T-cell (primary cell): ENCODE results near the gene PGP. TPM values are rescaled to one million over a fixed set of nuclear protein-coding genes. Genes with fewer than 3 reads are reported as not detected.

Source experiments
- ATAC-seq, 4 experiments: fragments of 200-7000 bp in 3 of 4; fragments of 150-1000 bp in 1 of 4; cut with Tn5 transposase; replicated peaks in 1 of 4; 1 replicate in 3 of 4; 2 replicates in 1 of 4; pipeline ENCODE4 v1.10.0; 2021; ENCODE audit warnings: moderate library complexity in 3 of 4, mild to moderate bottlenecking in 2 of 4, moderate number of reproducible peaks in 1 of 4
- CTCF ChIA-PET, 2 donors: fragments of 300-600 bp; sonication (Branson Sonifier 250); formaldehyde crosslinking; loops; one replicate each; lab custom pipeline; 2022; ENCODE audit warnings: antibody characterized with exemption in 2 of 2; lab: Charles Lee
- POLR2A ChIA-PET, 2 donors: fragments of 300-600 bp; sonication (Branson Sonifier 250); formaldehyde crosslinking; loops; one replicate each; lab custom pipeline; 2022; ENCODE audit warnings: antibody characterized with exemption in 2 of 2; lab: Charles Lee
- DNase-seq, 35 experiments: peaks; one replicate each; pipeline versions ENCODE4 v3.0.0 to v3.0.0-alpha.2; 2013 to 2023
- H3K27ac ChIP-seq: one replicate; pipeline ENCODE4 v1.5.1; 2013; ENCODE audit warnings: low read length
- H3K27me3 ChIP-seq, 2 experiments: replicated peaks in 1 of 2; 1 replicate in 1 of 2; 2 replicates in 1 of 2; pipeline versions ENCODE4 v1.6.1 to v1.7.0; 2013; ENCODE audit warnings: low read length in 1 of 2, mixed read lengths in 1 of 2; ENCODE audit not compliant: control insufficient read depth in 2 of 2, insufficient read depth in 2 of 2; ENCODE audit errors: extremely low read depth in 1 of 2
- H3K36me3 ChIP-seq, 2 donors: 1 replicate in 1 of 2; 2 replicates in 1 of 2; pipeline versions ENCODE4 v1.6.1 to v1.7.0; 2013; ENCODE audit warnings: low read length in 1 of 2; ENCODE audit not compliant: control insufficient read depth in 2 of 2, insufficient read depth in 1 of 2; ENCODE audit errors: extremely low read depth in 1 of 2
- H3K4me1 ChIP-seq, 2 experiments: 1 replicate in 1 of 2; 2 replicates in 1 of 2; pipeline versions ENCODE4 v1.6.1 to v1.7.0; 2013; ENCODE audit warnings: low read length in 2 of 2, mixed read lengths in 1 of 2; ENCODE audit not compliant: insufficient read depth in 2 of 2, control insufficient read depth in 1 of 2; ENCODE audit errors: extremely low read depth in 1 of 2
- H3K4me3 ChIP-seq, 2 donors: 1 replicate in 1 of 2; 2 replicates in 1 of 2; pipeline versions ENCODE4 v1.5.1 to v1.7.0; 2013; ENCODE audit warnings: mild to moderate bottlenecking in 2 of 2, low read length in 1 of 2, moderate library complexity in 1 of 2; ENCODE audit not compliant: control insufficient read depth in 1 of 2; ENCODE audit errors: extremely low read depth in 1 of 2
- H3K9me3 ChIP-seq: 2 replicates; pipeline ENCODE4 v1.7.0; 2013
- H3K27ac Mint-ChIP-seq, 2 donors: one replicate each; pipeline ENCODE4 v1.8.0; 2020 to 2021; ENCODE audit warnings: mild to moderate bottlenecking in 2 of 2, mixed read lengths in 2 of 2
- H3K27me3 Mint-ChIP-seq, 2 donors: one replicate each; pipeline ENCODE4 v1.8.0; 2021 to 2022; ENCODE audit warnings: mixed read lengths in 2 of 2
- H3K36me3 Mint-ChIP-seq: one replicate; pipeline ENCODE4 v1.8.0; 2021; ENCODE audit warnings: mixed read lengths
- H3K4me1 Mint-ChIP-seq, 3 donors: one replicate each; pipeline ENCODE4 v1.8.0; 2020 to 2022; ENCODE audit warnings: mixed read lengths in 3 of 3, mild to moderate bottlenecking in 1 of 3
- H3K4me3 Mint-ChIP-seq, 3 donors: one replicate each; pipeline ENCODE4 v1.8.0; 2020 to 2022; ENCODE audit warnings: mild to moderate bottlenecking in 3 of 3, mixed read lengths in 3 of 3, moderate library complexity in 3 of 3
- H3K9me3 Mint-ChIP-seq, 3 donors: one replicate each; pipeline ENCODE4 v1.8.0; 2020 to 2022; ENCODE audit warnings: mixed read lengths in 3 of 3
- WGBS: methylation state at CpG from one replicate; pipeline ENCODE4 v1.1.5; 2013; ENCODE audit warnings: missing lambda C conversion rate; ENCODE audit not compliant: insufficient coverage; 5-methylcytosine and 5-hydroxymethylcytosine counted together
- total RNA-seq, 35 experiments: library from RNA in 6 of 35; stranded (reverse) in 6 of 35; fragments of 120-200 nt in 1 of 35; gene quantifications; one replicate each; pipeline versions ENCODE4 v1.2.1 to v1.2.4 and lab custom pipeline; 2013 to 2026

Gene PGP
- total RNA-seq, 5 donors from 2014 or later (not counting 1 experiment from before 2014, with no cell fraction given) = 12.7 to 23.1 (median 20.4) TPM

DNA sequence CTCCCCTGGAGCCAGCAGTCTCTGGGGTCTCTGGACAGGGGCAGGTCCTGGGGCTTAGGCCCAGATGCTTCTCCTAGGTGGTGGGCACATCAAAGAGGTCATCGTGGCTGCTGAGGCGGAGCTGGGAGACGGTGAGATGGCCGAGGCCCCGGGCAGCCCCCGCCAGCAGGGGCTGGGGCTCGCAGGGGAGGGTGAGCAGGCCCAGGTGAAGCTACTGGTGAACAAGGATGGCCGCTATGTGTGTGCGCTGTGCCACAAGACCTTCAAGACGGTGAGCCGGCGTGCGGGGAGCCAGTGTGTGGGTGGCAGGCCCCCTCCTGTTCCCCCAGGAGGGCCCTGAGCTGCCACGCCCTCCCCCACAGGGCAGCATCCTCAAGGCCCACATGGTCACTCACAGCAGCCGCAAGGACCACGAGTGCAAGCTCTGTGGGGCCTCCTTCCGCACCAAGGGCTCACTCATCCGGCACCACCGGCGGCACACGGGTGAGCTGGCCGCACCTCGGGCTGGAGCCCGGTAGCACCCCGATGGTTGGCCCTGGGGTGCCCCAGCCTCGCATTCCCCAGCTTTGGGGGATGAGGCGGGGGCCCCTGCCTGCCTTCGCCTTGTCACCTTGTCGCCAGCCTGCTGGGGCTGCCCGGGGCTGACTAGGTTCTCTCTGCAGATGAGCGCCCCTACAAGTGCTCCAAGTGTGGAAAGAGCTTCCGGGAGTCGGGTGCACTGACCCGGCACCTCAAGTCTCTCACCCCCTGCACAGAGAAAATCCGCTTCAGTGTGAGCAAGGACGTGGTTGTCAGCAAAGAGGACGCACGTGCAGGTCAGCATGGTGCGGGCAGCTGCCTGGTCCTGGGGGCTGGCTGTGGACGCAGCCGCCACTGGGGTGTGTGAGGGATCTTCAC, 17.7 kb upstream of the PGP start:
- no peak overlapping the region for H3K4me3 Mint-ChIP-seq
- WGBS = 92% methylated on average over 23 of the region's 41 CpGs
- CTCF ChIA-PET = no interaction called here
- no peaks in the 10 kb centered on the region for H3K9me3 Mint-ChIP-seq
- ATAC-seq = no peak
- H3K27me3 Mint-ChIP-seq = peaks cover 0 to 4% of the 10 kb centered on the region in 2 donors
- peaks cover 0 to 2% (median 1%) of the 10 kb centered on the region in 3 donors for H3K4me1 Mint-ChIP-seq
- H3K4me3 ChIP-seq = no peak overlapping the region
- H3K36me3 ChIP-seq = peaks cover 37 to 68% of the 10 kb centered on the region in 2 donors
- H3K27ac ChIP-seq = no peak overlapping the region
- H3K4me1 ChIP-seq = peaks cover 2 to 12% of the 10 kb centered on the region in 2 experiments
- no peak for DNase-seq
- POLR2A ChIA-PET = no interaction called here
- H3K36me3 Mint-ChIP-seq = peaks cover 30% of the 10 kb centered on the region
- H3K27ac Mint-ChIP-seq = no peak overlapping the region
- no peaks in the 10 kb centered on the region for H3K9me3 ChIP-seq
- H3K27me3 ChIP-seq = peaks cover 0 to 40% of the 10 kb centered on the region in 2 experiments

DNA sequence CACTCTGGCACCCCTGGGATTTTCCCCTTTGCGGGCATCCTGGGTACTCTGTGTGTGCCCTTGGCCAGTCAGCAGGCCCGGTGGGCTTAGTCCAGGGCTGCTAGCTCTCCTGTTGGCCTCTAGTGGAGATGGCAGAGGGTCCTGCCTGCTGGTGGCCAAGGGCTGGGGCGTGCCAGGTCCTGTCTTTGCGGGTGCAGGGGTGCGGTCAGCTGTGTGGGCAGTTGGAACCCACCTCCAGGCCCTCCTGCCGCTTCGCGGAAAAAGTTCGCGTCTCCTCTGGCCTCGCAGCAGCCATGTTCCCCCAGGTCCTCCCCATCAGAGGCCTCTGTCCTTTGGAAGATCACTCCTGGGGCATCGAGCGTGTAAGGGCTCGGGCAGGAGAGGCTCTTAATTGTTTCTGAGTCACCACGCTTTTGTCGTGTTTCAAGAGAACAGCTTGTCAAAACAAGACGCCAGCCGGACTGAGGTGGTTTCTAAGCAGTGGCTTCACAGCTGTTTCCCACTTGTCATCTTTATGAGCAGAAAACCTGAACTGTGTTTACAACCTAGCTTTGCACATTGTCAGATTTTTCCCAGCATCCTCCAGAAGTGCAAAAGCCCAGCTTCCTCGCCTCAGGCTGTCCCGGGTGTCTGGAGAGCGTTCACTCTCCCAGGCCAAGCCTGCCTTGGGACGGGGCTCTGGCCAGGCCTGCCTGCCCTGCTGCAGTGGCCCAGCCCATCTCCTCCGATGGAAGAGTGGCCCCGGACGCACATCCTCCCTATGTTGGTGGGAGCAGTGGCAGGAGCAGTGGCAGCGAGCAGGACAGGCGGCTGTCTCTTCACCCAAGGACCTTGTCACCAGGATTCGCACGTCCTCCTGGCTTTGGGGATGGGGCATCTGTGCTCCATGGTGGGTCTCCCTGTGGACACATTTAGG, 16.6 kb upstream of the PGP start:
- H3K4me1 Mint-ChIP-seq = peaks cover 3 to 11% (median 6%) of the 10 kb centered on the region in 3 donors
- no peak overlapping the region for H3K4me3 Mint-ChIP-seq
- Histone ChIP-seq H3K9me3 (no peaks in the 10 kb centered on the region), H3K4me3 (no peak overlapping the region), H3K27me3 (peaks cover 0 to 37% of the 10 kb centered on the region in 2 experiments), H3K4me1 (peaks cover 2 to 4% of the 10 kb centered on the region in 2 experiments), H3K27ac (no peak overlapping the region), H3K36me3 (peaks cover 39 to 68% of the 10 kb centered on the region in 2 donors)
- POLR2A ChIA-PET = no interaction called here
- WGBS = 88% methylated on average over 25 of the region's 29 CpGs
- H3K9me3 Mint-ChIP-seq = no peaks in the 10 kb centered on the region
- DNase-seq = no peak
- H3K27me3 Mint-ChIP-seq = peaks cover 0 to 4% of the 10 kb centered on the region in 2 donors
- H3K36me3 Mint-ChIP-seq = peaks cover 30% of the 10 kb centered on the region
- CTCF ChIA-PET = no interaction called here
- no peak overlapping the region for H3K27ac Mint-ChIP-seq
- ATAC-seq = no peak

DNA sequence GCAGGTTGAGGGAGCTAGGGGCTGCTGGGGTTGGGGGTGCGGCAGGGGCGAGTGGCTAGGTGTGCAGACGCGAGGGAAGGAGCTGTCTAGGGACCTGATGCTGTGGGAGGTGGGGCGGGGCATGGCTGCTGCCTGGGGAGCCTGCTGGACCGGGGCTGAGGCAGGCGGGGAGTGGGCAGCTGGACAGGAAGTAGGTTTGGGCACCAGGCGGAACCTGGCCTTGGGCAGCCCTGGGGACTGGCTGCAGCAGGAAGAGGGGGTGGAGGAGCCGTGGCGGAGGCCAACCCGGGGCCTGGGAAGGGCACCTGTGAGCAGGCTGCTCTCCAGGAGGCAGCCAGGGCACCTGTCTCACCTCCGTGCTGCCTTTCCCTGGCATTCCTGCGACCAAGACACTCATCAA, 15.7 kb upstream of the PGP start:
- DNase-seq (no peak), ATAC-seq (no peak)
- Mint-ChIP-seq H3K27ac (no peak overlapping the region), H3K4me3 (no peak overlapping the region), H3K27me3 (peaks cover 0 to 3% of the 10 kb centered on the region in 2 donors), H3K36me3 (peaks cover 28% of the 10 kb centered on the region), H3K4me1 (peaks cover 6 to 14% (median 7%) of the 10 kb centered on the region in 3 donors), H3K9me3 (no peaks in the 10 kb centered on the region)
- Histone ChIP-seq H3K4me3 (no peak overlapping the region), H3K27ac (no peak overlapping the region), H3K27me3 (peaks cover 0 to 28% of the 10 kb centered on the region in 2 experiments), H3K9me3 (no peaks in the 10 kb centered on the region), H3K4me1 (peaks cover 0 to 6% of the 10 kb centered on the region in 2 experiments), H3K36me3 (peaks cover 35 to 66% of the 10 kb centered on the region in 2 donors)
- WGBS = 93% methylated on average over 13 of the region's 13 CpGs
- ChIA-PET CTCF (no interaction called here), POLR2A (interaction anchor here in 1 of 2 donors (0.6 kb wide), 1 partner anchor 691 kb away, joined by 4 read pairs; no protein-coding TSS in a partner anchor)

DNA sequence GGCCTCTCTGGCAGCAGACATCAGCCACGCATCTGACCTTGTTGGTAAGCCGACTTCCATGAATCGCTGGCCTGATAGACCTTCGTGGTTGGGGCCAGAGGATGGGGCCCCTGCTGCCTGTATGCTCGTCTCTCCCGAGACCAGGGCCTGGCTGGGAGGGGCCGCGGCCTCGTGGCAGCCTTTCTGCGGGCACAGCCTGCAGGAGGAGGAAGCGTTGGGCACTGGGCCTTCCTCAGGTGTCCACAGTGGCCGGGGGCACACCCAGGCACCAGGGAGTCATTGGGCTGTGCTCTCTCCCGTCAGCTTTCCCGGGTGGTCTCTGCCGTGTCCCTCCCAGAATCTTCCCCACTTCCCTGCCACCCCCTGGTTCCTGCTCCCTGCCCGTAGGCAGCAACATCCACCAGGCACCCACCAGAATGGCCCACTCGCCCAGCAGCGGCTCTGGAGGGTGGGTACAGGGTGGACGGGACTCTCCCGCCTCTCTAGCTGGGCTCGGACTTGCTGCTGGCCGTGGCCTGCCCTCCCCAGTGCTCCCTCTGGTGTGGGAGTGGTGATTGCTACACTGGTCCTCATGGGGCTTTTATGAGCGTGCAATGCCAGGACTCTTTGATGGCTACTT, 15.1 kb upstream of the PGP start:
- H3K4me3 Mint-ChIP-seq = no peak overlapping the region
- Histone ChIP-seq H3K4me1 (peaks cover 3 to 11% of the 10 kb centered on the region in 2 experiments), H3K4me3 (no peak overlapping the region)

DNA sequence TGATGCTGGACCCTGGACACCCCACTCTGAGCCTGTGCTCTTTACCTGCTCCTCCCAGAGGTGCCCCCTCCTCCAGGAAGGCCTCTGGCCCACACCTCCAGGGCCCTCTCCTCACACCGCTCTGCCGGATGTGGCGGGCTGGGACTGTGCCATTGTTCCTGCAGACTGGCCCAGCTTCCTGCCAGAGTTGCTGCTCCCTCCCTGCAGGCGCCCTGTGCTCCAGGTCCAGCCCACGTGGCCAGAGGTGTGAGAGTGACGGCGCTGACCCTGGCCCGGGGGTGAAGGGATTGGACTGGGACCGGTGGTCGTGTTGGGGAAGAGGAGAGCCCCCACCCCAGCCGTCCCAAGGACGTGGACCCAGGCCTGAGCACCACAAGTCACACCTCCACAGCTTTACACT, 14.5 kb upstream of the PGP start:
- Mint-ChIP-seq H3K4me3 (no peak overlapping the region), H3K36me3 (peaks cover 22% of the 10 kb centered on the region), H3K27ac (no peak overlapping the region), H3K9me3 (no peaks in the 10 kb centered on the region), H3K27me3 (no peaks in the 10 kb centered on the region), H3K4me1 (peaks cover 6 to 25% (median 18%) of the 10 kb centered on the region in 3 donors)
- H3K36me3 ChIP-seq = peaks cover 31 to 58% of the 10 kb centered on the region in 2 donors
- ChIA-PET CTCF (no interaction called here), POLR2A (no interaction called here)
- peaks cover 3 to 18% of the 10 kb centered on the region in 2 experiments for H3K4me1 ChIP-seq
- H3K27me3 ChIP-seq = peaks cover 0 to 26% of the 10 kb centered on the region in 2 experiments
- ATAC-seq = no peak
- no peak overlapping the region for H3K4me3 ChIP-seq
- H3K27ac ChIP-seq = no peak overlapping the region
- 95% methylated on average over 7 of the region's 12 CpGs for WGBS
- H3K9me3 ChIP-seq = no peaks in the 10 kb centered on the region
- DNase-seq = no peak

More for the DNA sequence above, 15.1 kb upstream of the PGP start:
- no peak for DNase-seq
- no peaks in the 10 kb centered on the region for H3K9me3 ChIP-seq
- no peak for ATAC-seq
- H3K36me3 Mint-ChIP-seq = peaks cover 23% of the 10 kb centered on the region
- 95% methylated on average over 12 of the region's 23 CpGs for WGBS
- peaks cover 6 to 18% (median 12%) of the 10 kb centered on the region in 3 donors for H3K4me1 Mint-ChIP-seq
- ChIA-PET CTCF (no interaction called here), POLR2A (no interaction called here)
- H3K9me3 Mint-ChIP-seq = no peaks in the 10 kb centered on the region
- no peaks in the 10 kb centered on the region for H3K27me3 Mint-ChIP-seq
- no peak overlapping the region for H3K27ac ChIP-seq
- peaks cover 31 to 62% of the 10 kb centered on the region in 2 donors for H3K36me3 ChIP-seq
- H3K27ac Mint-ChIP-seq = no peak overlapping the region
- peaks cover 0 to 26% of the 10 kb centered on the region in 2 experiments for H3K27me3 ChIP-seq
